Measurements from ENCODE around the gene TUBGCP5.

GRCh38 chr15:23072633-23073032, 33.3 kb upstream of the TUBGCP5 start:
- TF ChIP-seq TARDBP (IDR thresholded peaks at IDR 0.05; ENCODE audit: borderline replicate concordance) (no peak), POLR2AphosphoS5 (IDR thresholded peaks at IDR 0.05; ENCODE audit: low read length) (no peak), CTCF (IDR thresholded peaks at IDR 0.05 in 2 of 3, conservative IDR thresholded peaks at IDR 0.05 in 1 of 3; ENCODE audit: control insufficient read depth in 2 of 3, extremely low read depth in 1 of 3, insufficient read depth in 1 of 3, low read depth in 3 of 3, low read length in 3 of 3) (no peak), FOXM1 (IDR thresholded peaks at IDR 0.05; ENCODE audit: low read depth, low read length) (no peak), SUZ12 (IDR thresholded peaks at IDR 0.05; ENCODE audit: unreplicated experiment) (no peak), PML (IDR thresholded peaks at IDR 0.05; ENCODE audit: low read length) (no peak), EGR1 (IDR thresholded peaks at IDR 0.05; ENCODE audit: borderline replicate concordance in 1 of 2, low read depth in 2 of 2, low read length in 2 of 2) (no peak)
